GM12878 (cell line): ENCODE measurements around the gene HECTD4.

Experiments
- CTCF ChIP-seq, 3 experiments: IDR thresholded peaks in 2 of 3; conservative IDR thresholded peaks in 1 of 3; 2 replicates each; pipeline ENCODE4 v1.5.1; 2011; ENCODE audit warnings: low read depth in 3 of 3, low read length in 3 of 3, mild to moderate bottlenecking in 3 of 3, control low read depth in 2 of 3, moderate library complexity in 2 of 3, inconsistent platforms in 1 of 3, mixed read lengths in 1 of 3; ENCODE audit not compliant: control insufficient read depth in 2 of 3, insufficient read depth in 1 of 3; ENCODE audit errors: extremely low read depth in 1 of 3
- EP300 ChIP-seq, 2 experiments: fragments of 150-350 bp in 1 of 2; IDR thresholded peaks; 2 replicates each; pipeline ENCODE4 v1.6.1; 2011 to 2012; ENCODE audit warnings: low read depth in 2 of 2, low read length in 2 of 2, borderline replicate concordance in 1 of 2, improper control_type of control experiment in 1 of 2, inconsistent platforms in 1 of 2; ENCODE audit not compliant: control insufficient read depth in 1 of 2
- FOXK2 ChIP-seq: fragments of 450-650 bp; IDR thresholded peaks from 2 replicates; pipeline ENCODE4 v1.6.1; 2017; ENCODE audit warnings: mild to moderate bottlenecking, moderate library complexity
- JUND ChIP-seq: IDR thresholded peaks from 2 replicates; pipeline ENCODE4 v1.6.1; 2012; ENCODE audit warnings: low read depth, mild to moderate bottlenecking, low read length, improper control_type of control experiment, moderate library complexity
- NBN ChIP-seq: fragments of 450-650 bp; IDR thresholded peaks from 2 replicates; pipeline ENCODE4 v1.6.1; 2016
- NFYB ChIP-seq: IDR thresholded peaks from 2 replicates; pipeline ENCODE4 v1.6.1; 2011; ENCODE audit warnings: low read depth, mild to moderate bottlenecking, low read length, improper control_type of control experiment, moderate library complexity; ENCODE audit not compliant: insufficient read depth
- NR2C2 ChIP-seq: IDR thresholded peaks from 2 replicates; pipeline ENCODE4 v1.6.1; 2011; ENCODE audit warnings: borderline replicate concordance, low read depth; ENCODE audit not compliant: control insufficient read depth, insufficient read length
- POLR2AphosphoS2 ChIP-seq: IDR thresholded peaks from 2 replicates; pipeline ENCODE4 v1.6.1; 2011; ENCODE audit warnings: low read depth, mild to moderate bottlenecking, low read length, improper control_type of control experiment, moderate library complexity
- SRF ChIP-seq, 2 experiments: IDR thresholded peaks; 2 replicates each; pipeline ENCODE4 v1.6.1; 2011; ENCODE audit warnings: low read depth in 2 of 2, low read length in 2 of 2, mild to moderate bottlenecking in 1 of 2, moderate library complexity in 1 of 2

- TF ChIP-seq CTCF (IDR thresholded peaks at IDR 0.05 in 2 of 3, conservative IDR thresholded peaks at IDR 0.05 in 1 of 3; ENCODE audit: control insufficient read depth in 2 of 3, extremely low read depth in 1 of 3, insufficient read depth in 1 of 3, low read depth in 3 of 3, low read length in 3 of 3) (no peak), EP300 (IDR thresholded peaks at IDR 0.05; ENCODE audit: borderline replicate concordance in 1 of 2, control insufficient read depth in 1 of 2, low read depth in 2 of 2, low read length in 2 of 2) (no peak), POLR2AphosphoS2 (no peak), FOXK2 (no peak), SRF (IDR thresholded peaks at IDR 0.05; ENCODE audit: low read depth in 2 of 2, low read length in 2 of 2) (no peak), NR2C2 (no peak), NBN (no peak), JUND (no peak), NFYB (no peak)
Measured at GRCh38 chr12:112408621-112409020, 26.4 kb upstream of the HECTD4 start.
